ENCODE results near the gene EFHB.
"Not testable (repeated sequence)": the region's sequence is repeated elsewhere in the genome, so short reads cannot be mapped to it uniquely, and the experiment has no call there.

- TF ChIP-seq CTCF, POLR2A (IDR thresholded peaks at IDR 0.05): not testable (repeated sequence)
Observed at GRCh38 chr3:19899833-19900232, 34.2 kb downstream of the EFHB start.

Measured in esophagus squamous epithelium (tissue), 4 donors.